HEK293 (cell line): Measurements from ENCODE around the gene DCST1.
A peak's percentile ranks its signal among the peaks of the same experiment; 100 is the strongest.

Experiments
- CTCF ChIA-PET: fragments of 350-600 bp; formaldehyde crosslinking; extraction: SDS; loops from one replicate; lab custom pipeline; 2021; ENCODE audit warnings: antibody characterized with exemption; lab: Yijun Ruan, JAX
- POLR2A ChIA-PET: fragments of 300-600 bp; formaldehyde crosslinking; extraction: SDS; loops from one replicate; lab custom pipeline; 2020; ENCODE audit warnings: antibody characterized with exemption, inconsistent platforms; lab: Yijun Ruan, JAX
- H3K27ac ChIP-seq: fragments of 200-500 bp; sonication (Bioruptor generic); 2 replicates; pipeline ENCODE4 v1.5.1; 2014; ENCODE audit warnings: low read depth, low read length, control low read depth, inconsistent platforms; ENCODE audit errors: extremely low read depth
- H3K36me3 ChIP-seq, 2 experiments: fragments of 200-500 bp in 1 of 2; sonication (Bioruptor generic) in 1 of 2; 1 replicate in 1 of 2; 2 replicates in 1 of 2; pipeline ENCODE4 v1.5.1; 2014 to 2017; ENCODE audit warnings: inconsistent platforms in 2 of 2, low read length in 2 of 2; ENCODE audit not compliant: control insufficient read depth in 2 of 2, insufficient read depth in 1 of 2
- H3K4me1 ChIP-seq: fragments of 200-500 bp; sonication (Bioruptor generic); 2 replicates; pipeline ENCODE4 v1.5.1; 2014; ENCODE audit warnings: mild to moderate bottlenecking, low read length, inconsistent platforms; ENCODE audit not compliant: control insufficient read depth, insufficient read depth
- H3K4me3 ChIP-seq: 2 replicates; pipeline ENCODE4 v1.5.1; 2011; ENCODE audit warnings: low read depth, mild to moderate bottlenecking, control low read depth, low read length, moderate library complexity
- H3K9me3 ChIP-seq: fragments of 200-500 bp; sonication (Bioruptor generic); 2 replicates; pipeline ENCODE4 v1.5.1; 2014; ENCODE audit warnings: low read depth, low read length, inconsistent platforms; ENCODE audit not compliant: control insufficient read depth, insufficient read depth
- HIC1 ChIP-seq: fragments of 450-650 bp; formaldehyde crosslinking; IDR thresholded peaks from 2 replicates; pipeline ENCODE4 v1.5.1; 2016; ENCODE audit warnings: missing biosample characterization, missing genetic modification characterization
- HOXA7 ChIP-seq: sonication (generic); formaldehyde crosslinking; IDR thresholded peaks from 2 replicates; pipeline ENCODE4 v1.8.1; 2022; ENCODE audit warnings: missing genetic modification reagents, borderline replicate concordance
- IKZF3 ChIP-seq: fragments of 450-650 bp; IDR thresholded peaks from 2 replicates; pipeline ENCODE4 v1.5.0; 2018; ENCODE audit warnings: missing biosample characterization, mild to moderate bottlenecking, missing genetic modification characterization, moderate library complexity
- INSM2 ChIP-seq: fragments of 450-650 bp; formaldehyde crosslinking; IDR thresholded peaks from 2 replicates; pipeline ENCODE4 v1.5.1; 2016; ENCODE audit warnings: missing biosample characterization, missing genetic modification characterization
- KLF1 ChIP-seq: fragments of 450-650 bp; formaldehyde crosslinking; IDR thresholded peaks from 2 replicates; pipeline ENCODE4 v1.5.1; 2016; ENCODE audit warnings: missing biosample characterization, missing genetic modification characterization
- KLF17 ChIP-seq: fragments of 450-650 bp; formaldehyde crosslinking; IDR thresholded peaks from 2 replicates; pipeline ENCODE4 v1.5.1; 2016; ENCODE audit warnings: missing biosample characterization, missing genetic modification characterization
- PATZ1 ChIP-seq: fragments of 450-650 bp; formaldehyde crosslinking; IDR thresholded peaks from 2 replicates; pipeline ENCODE4 v1.5.1; 2016; ENCODE audit warnings: missing biosample characterization, missing genetic modification characterization
- SCRT2 ChIP-seq: fragments of 450-650 bp; formaldehyde crosslinking; IDR thresholded peaks from 2 replicates; pipeline ENCODE4 v1.5.1; 2016; ENCODE audit warnings: missing biosample characterization, missing genetic modification characterization
- ZBTB21 ChIP-seq: fragments of 450-650 bp; formaldehyde crosslinking; IDR thresholded peaks from 2 replicates; pipeline ENCODE4 v1.5.1; 2017; ENCODE audit warnings: missing biosample characterization, missing genetic modification characterization
- ZFHX2 ChIP-seq: fragments of 450-650 bp; formaldehyde crosslinking; conservative IDR thresholded peaks from 2 replicates; pipeline ENCODE4 v1.5.1; 2016; ENCODE audit warnings: missing biosample characterization, missing genetic modification characterization
- ZNF16 ChIP-seq: fragments of 450-650 bp; formaldehyde crosslinking; IDR thresholded peaks from 2 replicates; pipeline ENCODE4 v1.5.1; 2016; ENCODE audit warnings: low read depth, missing biosample characterization, missing genetic modification characterization
- ZNF175 ChIP-seq: fragments of 450-650 bp; formaldehyde crosslinking; IDR thresholded peaks from 2 replicates; pipeline ENCODE4 v1.5.1; 2016; ENCODE audit warnings: missing biosample characterization, missing genetic modification characterization
- ZNF24 ChIP-seq: fragments of 450-650 bp; formaldehyde crosslinking; IDR thresholded peaks from 2 replicates; pipeline ENCODE4 v1.5.1; 2016; ENCODE audit warnings: missing biosample characterization, missing genetic modification characterization
- ZNF398 ChIP-seq: fragments of 450-650 bp; formaldehyde crosslinking; IDR thresholded peaks from 2 replicates; pipeline ENCODE4 v1.5.1; 2017; ENCODE audit warnings: missing biosample characterization, missing genetic modification characterization
- ZNF423 ChIP-seq: fragments of 450-650 bp; formaldehyde crosslinking; IDR thresholded peaks from 2 replicates; pipeline ENCODE4 v1.5.1; 2016; ENCODE audit warnings: missing biosample characterization, missing genetic modification characterization
- ZNF501 ChIP-seq: fragments of 450-650 bp; formaldehyde crosslinking; IDR thresholded peaks from 2 replicates; pipeline ENCODE4 v1.5.1; 2016; ENCODE audit warnings: missing biosample characterization, missing genetic modification characterization
- ZNF600 ChIP-seq: fragments of 450-650 bp; formaldehyde crosslinking; IDR thresholded peaks from 2 replicates; pipeline ENCODE4 v1.5.1; 2016; ENCODE audit warnings: missing biosample characterization, missing genetic modification characterization
- ZNF664 ChIP-seq: fragments of 450-650 bp; formaldehyde crosslinking; IDR thresholded peaks from 2 replicates; pipeline ENCODE4 v1.5.1; 2016; ENCODE audit warnings: missing biosample characterization, missing genetic modification characterization
- ZNF76 ChIP-seq: fragments of 450-650 bp; formaldehyde crosslinking; IDR thresholded peaks from 2 replicates; pipeline ENCODE4; 2016; ENCODE audit warnings: low read depth, missing biosample characterization, missing genetic modification characterization, borderline replicate concordance
- ZSCAN4 ChIP-seq: fragments of 450-650 bp; formaldehyde crosslinking; IDR thresholded peaks from 2 replicates; pipeline ENCODE4 v1.5.1; 2017; ENCODE audit warnings: missing biosample characterization, missing genetic modification characterization
- ZXDB ChIP-seq: fragments of 450-650 bp; formaldehyde crosslinking; IDR thresholded peaks from 2 replicates; pipeline ENCODE4 v1.5.1; 2016; ENCODE audit warnings: missing biosample characterization, missing genetic modification characterization

DCST1 gene

GRCh38 chr1:155077346-155077745, 43.7 kb downstream of the DCST1 start:
- no peak overlapping the region for H3K27ac ChIP-seq
- TF ChIP-seq ZNF600 (tag by site-specific recombination) (no peak), ZNF175 (tag by site-specific recombination) (no peak), SCRT2 (tag by site-specific recombination) (peak; percentile 17; the same call in 1 of the 2 replicates), ZNF398 (tag by site-specific recombination) (no peak), KLF1 (tag by site-specific recombination) (no peak), IKZF3 (tag by site-specific recombination) (0 out of 2 replicates have a peak, but pooled peaks have one; percentile 28), ZBTB21 (tag by site-specific recombination) (no peak), ZNF76 (no peak), ZNF664 (tag by site-specific recombination) (no peak), ZNF24 (no peak), ZNF423 (tag by site-specific recombination) (no peak), HOXA7 (no peak), ZNF16 (no peak), ZFHX2 (tag by site-specific recombination) (no peak), ZXDB (tag by site-specific recombination) (no peak)
- ChIA-PET POLR2A (interaction anchor here (0.8 to 2.6 kb wide), 2 partner anchors 12 to 26 kb away, joined by 3 to 8 read pairs; partner anchors contain the start of gene ADAM15), CTCF (interaction anchor here (0.8 to 1.5 kb wide), 3 partner anchors 16 to 96 kb away, joined by 4 to 8 read pairs (median 5); partner anchors contain the start of gene KRTCAP2)
- H3K9me3 ChIP-seq: no peaks in the 10 kb centered on the region
- no peaks in the 10 kb centered on the region for H3K36me3 ChIP-seq
- H3K4me3 ChIP-seq: no peak overlapping the region
- peaks cover 9% of the 10 kb centered on the region; the same call in 1 of the 2 replicates for H3K4me1 ChIP-seq

- Histone ChIP-seq H3K4me3 (no peak overlapping the region), H3K27ac (no peak overlapping the region), H3K9me3 (no peaks in the 10 kb centered on the region), H3K36me3 (no peaks in the 10 kb centered on the region), H3K4me1 (peaks cover 9% of the 10 kb centered on the region; the same call in 1 of the 2 replicates)
- ChIA-PET POLR2A (interaction anchor here (0.6 to 2.6 kb wide), 4 partner anchors 13 to 1156 kb away, joined by 3 to 8 read pairs (median 6); partner anchors contain the start of genes ADAM15 and PMVK), CTCF (interaction anchor here (0.7 to 1.7 kb wide), 6 partner anchors 14 to 307 kb away, joined by 3 to 8 read pairs (median 4); partner anchors contain the start of gene EFNA4)
- no peak for TF ChIP-seq ZNF501
- peak; percentile 69 for TF ChIP-seq KLF17 (tag by site-specific recombination)
- TF ChIP-seq PATZ1 (tag by site-specific recombination): no peak
- no peak; the same call in none of the 2 replicates for TF ChIP-seq ZFHX2 (tag by site-specific recombination)
- no peak for TF ChIP-seq ZBTB21 (tag by site-specific recombination)
- 0 out of 2 replicates have a peak, but pooled peaks have one; percentile 19 for TF ChIP-seq INSM2 (tag by site-specific recombination)
- peak; percentile 71; the same call in 1 of the 2 replicates for TF ChIP-seq ZSCAN4
- 0 out of 2 replicates have a peak, but pooled peaks have one; percentile 32 for TF ChIP-seq HIC1
- peak; percentile 68 for TF ChIP-seq ZNF600 (tag by site-specific recombination)
Observed at GRCh38 chr1:155077758-155078445, 44.3 kb downstream of the DCST1 start.
